Left lung (tissue), 10 donors: ENCODE measurements around the gene CNIH3. TPM values are rescaled to one million over a fixed set of nuclear protein-coding genes. Genes with fewer than 3 reads are reported as not detected.

ENCODE experiments used
- ATAC-seq: fragments of 200-7000 bp; cut with Tn5 transposase; one replicate; pipeline ENCODE4 v1.9.1; 2020; ENCODE audit warnings: moderate library complexity
- DNase-seq, 4 donors: peaks; one replicate each; pipeline ENCODE4 v3.0.0-alpha.2; 2013 to 2020
- H3K27ac ChIP-seq, 2 donors: fragments of 200-600 bp; sonication (generic) in 1 of 2; one replicate each; pipeline versions ENCODE4 v1.5.0 to v1.8.0; 2020 to 2021
- H3K27me3 ChIP-seq, 2 donors: fragments of 200-600 bp; sonication (generic) in 1 of 2; one replicate each; pipeline versions ENCODE4 v1.5.0 to v1.8.0; 2020 to 2021
- H3K36me3 ChIP-seq, 2 donors: fragments of 200-600 bp; sonication (generic) in 1 of 2; one replicate each; pipeline versions ENCODE4 v1.5.0 to v1.8.0; 2020 to 2021
- H3K4me1 ChIP-seq, 2 donors: fragments of 200-600 bp; one replicate each; pipeline ENCODE4 v1.8.0; 2021
- H3K4me3 ChIP-seq, 2 donors: fragments of 200-600 bp; sonication (generic) in 1 of 2; one replicate each; pipeline versions ENCODE4 v1.5.0 to v1.8.0; 2020 to 2021; ENCODE audit warnings: mild to moderate bottlenecking in 1 of 2
- H3K9me3 ChIP-seq, 2 donors: fragments of 200-600 bp; sonication (generic) in 1 of 2; one replicate each; pipeline versions ENCODE4 v1.5.0 to v1.8.0; 2020 to 2021
- CTCF ChIP-seq, 2 donors: fragments of 200-600 bp; sonication (generic) in 1 of 2; IDR thresholded peaks; one replicate each; pipeline versions ENCODE4 v1.5.0 to v1.8.0; 2021; ENCODE audit warnings: antibody characterized with exemption in 2 of 2
- intact Hi-C, 2 donors: fragments of 100-400 bp; cut with DNase I; formaldehyde crosslinking; loops; one replicate each; pipeline versions ENCODE4 v1.11.2 to v1.14.2; 2022
- polyA plus RNA-seq, 6 donors: library from polyadenylated mRNA; unstranded; fragments of 120-200 nt; gene quantifications; one replicate each; pipeline ENCODE4 v1.2.1, GENCODE V29; 2013; ENCODE audit not compliant: insufficient read length in 6 of 6
- total RNA-seq, 2 donors: library from RNA; stranded (reverse); fragmentation: NEBNext Ultra II Directional; extraction: Animal tissue kit (Norgen Biotek cat#: 25700); gene quantifications; one replicate each; pipeline ENCODE4 v1.2.1, GENCODE V29; 2021
- donor health status: DM: no; HTN: yes; CAD: no.
- donor health status: DM: no; HTN: no; CAD: no.

CNIH3 gene
- total and polyA plus RNA-seq, 8 donors = 2.5 to 9.4 (median 7.3) TPM

GRCh38 chr1:224588515-224588914 lies 27.6 kb upstream of the CNIH3 start:
- intact Hi-C loops = no loop called here
- H3K4me1 ChIP-seq = no peaks in the 10 kb centered on the region
- DNase-seq (no peak), ATAC-seq (no peak)
- TF ChIP-seq CTCF (IDR thresholded peaks at IDR 0.05) = no peak
- H3K9me3 ChIP-seq = no peaks in the 10 kb centered on the region
- no peak overlapping the region for H3K4me3 ChIP-seq
- no peaks in the 10 kb centered on the region for H3K36me3 ChIP-seq
- H3K27me3 ChIP-seq = no peaks in the 10 kb centered on the region
- H3K27ac ChIP-seq = no peak overlapping the region

- Histone ChIP-seq H3K36me3 (no peaks in the 10 kb centered on the region), H3K27me3 (no peaks in the 10 kb centered on the region), H3K4me1 (no peaks in the 10 kb centered on the region), H3K27ac (no peak overlapping the region), H3K9me3 (no peaks in the 10 kb centered on the region), H3K4me3 (no peak overlapping the region)
- ATAC-seq (no peak), DNase-seq (no peak)
- no peak for TF ChIP-seq CTCF (IDR thresholded peaks at IDR 0.05)
- intact Hi-C loops = no loop called here
Measured at GRCh38 chr1:224589006-224589405, 27.1 kb upstream of the CNIH3 start.

GRCh38 chr1:224591326-224591725 lies 24.8 kb upstream of the CNIH3 start:
- ATAC-seq (no peak), DNase-seq (no peak)
- no peaks in the 10 kb centered on the region for H3K4me1 ChIP-seq
- no peaks in the 10 kb centered on the region for H3K9me3 ChIP-seq
- H3K36me3 ChIP-seq = no peaks in the 10 kb centered on the region
- H3K27ac ChIP-seq = no peak overlapping the region
- no peak for TF ChIP-seq CTCF (IDR thresholded peaks at IDR 0.05)
- H3K4me3 ChIP-seq = no peak overlapping the region
- no peaks in the 10 kb centered on the region for H3K27me3 ChIP-seq
- intact Hi-C loops = no loop called here

- no peak for TF ChIP-seq CTCF (IDR thresholded peaks at IDR 0.05)
- ATAC-seq = peak; percentile 45
- intact Hi-C loops = no loop called here
Measured at GRCh38 chr1:224592636-224593582, 23.2 kb upstream of the CNIH3 start.

GRCh38 chr1:224594360-224594759 lies 21.8 kb upstream of the CNIH3 start:
- H3K4me1 ChIP-seq = no peaks in the 10 kb centered on the region
- TF ChIP-seq CTCF (IDR thresholded peaks at IDR 0.05) = no peak
- no peak for ATAC-seq
- DNase-seq = no peak
- H3K4me3 ChIP-seq = no peak overlapping the region
- H3K9me3 ChIP-seq = no peaks in the 10 kb centered on the region
- intact Hi-C loops = no loop called here
- no peaks in the 10 kb centered on the region for H3K27me3 ChIP-seq
- no peak overlapping the region for H3K27ac ChIP-seq
- H3K36me3 ChIP-seq = no peaks in the 10 kb centered on the region

More at GRCh38 chr1:224592636-224593582, 23.2 kb upstream of the CNIH3 start:
- Histone ChIP-seq H3K4me1 (no peaks in the 10 kb centered on the region), H3K9me3 (no peaks in the 10 kb centered on the region), H3K36me3 (no peaks in the 10 kb centered on the region), H3K4me3 (no peak overlapping the region), H3K27ac (no peak overlapping the region), H3K27me3 (no peaks in the 10 kb centered on the region)
- no peak for DNase-seq
